ENCODE data around the gene GAB4. TPM values are rescaled to one million over a fixed set of nuclear protein-coding genes. Genes with fewer than 3 reads are reported as not detected.

The GAB4 gene
- total RNA-seq, 1 donor from 2014 or later = not detected

GRCh38 chr22:16988257-16988656 lies 19.8 kb downstream of the GAB4 start:
- H3K4me1 Mint-ChIP-seq = no peaks in the 10 kb centered on the region
- H3K9me3 Mint-ChIP-seq = peaks cover 80% of the 10 kb centered on the region
- no peak overlapping the region for H3K4me3 Mint-ChIP-seq
- no peaks in the 10 kb centered on the region for H3K36me3 Mint-ChIP-seq
- H3K27ac Mint-ChIP-seq = no peak overlapping the region
- TF ChIP-seq CTCF (IDR thresholded peaks at IDR 0.05; ENCODE audit: unreplicated experiment) = no peak
- no peaks in the 10 kb centered on the region for H3K27me3 Mint-ChIP-seq (ENCODE audit: low read depth)
- no peak for DNase-seq (ENCODE audit: low spot score in 2 of 2, unreplicated experiment in 2 of 2)

- H3K9me3 Mint-ChIP-seq = peaks cover 79% of the 10 kb centered on the region
- no peaks in the 10 kb centered on the region for H3K36me3 Mint-ChIP-seq
- DNase-seq (ENCODE audit: low spot score in 2 of 2, unreplicated experiment in 2 of 2) = no peak
Observed at GRCh38 chr22:16987822-16988221, 20.2 kb downstream of the GAB4 start.

GRCh38 chr22:16975155-16975885 lies 32.7 kb downstream of the GAB4 start:
- TF ChIP-seq CTCF (IDR thresholded peaks at IDR 0.05; ENCODE audit: unreplicated experiment) = no peak
- H3K27me3 Mint-ChIP-seq (ENCODE audit: low read depth) = no peaks in the 10 kb centered on the region
- H3K4me1 Mint-ChIP-seq = no peaks in the 10 kb centered on the region
- DNase-seq (ENCODE audit: low spot score in 2 of 2, unreplicated experiment in 2 of 2) = no peak
- no peaks in the 10 kb centered on the region for H3K36me3 Mint-ChIP-seq
- H3K27ac Mint-ChIP-seq = no peak overlapping the region
- H3K9me3 Mint-ChIP-seq = peaks cover 78% of the 10 kb centered on the region
- no peak overlapping the region for H3K4me3 Mint-ChIP-seq

More at GRCh38 chr22:16987822-16988221, 20.2 kb downstream of the GAB4 start:
- Mint-ChIP-seq H3K27ac (no peak overlapping the region), H3K27me3 (ENCODE audit: low read depth) (no peaks in the 10 kb centered on the region), H3K4me3 (no peak overlapping the region), H3K4me1 (no peaks in the 10 kb centered on the region)
- no peak for TF ChIP-seq CTCF (IDR thresholded peaks at IDR 0.05; ENCODE audit: unreplicated experiment)

GRCh38 chr22:16974298-16975084 lies 33.5 kb downstream of the GAB4 start:
- no peak for TF ChIP-seq CTCF (IDR thresholded peaks at IDR 0.05; ENCODE audit: unreplicated experiment)
- Mint-ChIP-seq H3K4me3 (no peak overlapping the region), H3K27ac (no peak overlapping the region), H3K4me1 (no peaks in the 10 kb centered on the region), H3K27me3 (ENCODE audit: low read depth) (no peaks in the 10 kb centered on the region), H3K36me3 (no peaks in the 10 kb centered on the region), H3K9me3 (peaks cover 76% of the 10 kb centered on the region)
- DNase-seq (ENCODE audit: low spot score in 2 of 2, unreplicated experiment in 2 of 2) = no peak

- Mint-ChIP-seq H3K4me3 (no peak overlapping the region), H3K9me3 (peaks cover 74% of the 10 kb centered on the region), H3K27me3 (ENCODE audit: low read depth) (no peaks in the 10 kb centered on the region), H3K36me3 (no peaks in the 10 kb centered on the region), H3K27ac (no peak overlapping the region), H3K4me1 (no peaks in the 10 kb centered on the region)
- TF ChIP-seq CTCF (IDR thresholded peaks at IDR 0.05; ENCODE audit: unreplicated experiment) = no peak
- no peak for DNase-seq (ENCODE audit: low spot score in 2 of 2, unreplicated experiment in 2 of 2)
Observed at GRCh38 chr22:16973591-16974297, 34.3 kb downstream of the GAB4 start.
